Measurements from ENCODE around the gene TUSC2. TPM values are rescaled to one million over a fixed set of nuclear protein-coding genes. Genes with fewer than 3 reads are reported as not detected.

The TUSC2 gene
- total and polyA plus RNA-seq, 9 of the 15 experiments (the other 6 are each of a cell fraction or from before 2014, with no cell fraction given) = 2.8 to 67.5 (median 25.8) TPM

- H3K9me1 ChIP-seq (ENCODE audit: control insufficient read depth, insufficient read depth, low read length) = no peaks in the 10 kb centered on the region
- 17% methylated on average over 4 of the region's 4 CpGs for WGBS (ENCODE audit: insufficient coverage, low coverage, missing lambda C conversion rate)
- H3K79me2 ChIP-seq (ENCODE audit: control insufficient read depth, insufficient read depth, low read length) = peaks cover 28% of the 10 kb centered on the region
- intact Hi-C loops (cut with micrococcal nuclease) = loop anchor here (1.0 to 2.0 kb wide), 3 partner anchors 50 to 136 kb away; no protein-coding TSS in a partner anchor
- no peak overlapping the region for H3K4me3 ChIP-seq
- no peaks in the 10 kb centered on the region for H4K20me1 ChIP-seq (replicated peaks; ENCODE audit: control insufficient read depth, insufficient read depth, low read length)
- peaks cover 30% of the 10 kb centered on the region; the same call in 1 of the 3 replicates for H3K36me3 ChIP-seq (ENCODE audit: control insufficient read depth, insufficient read depth, low read length)
- H3K9ac ChIP-seq (ENCODE audit: insufficient read depth in 1 of 2, low read depth in 2 of 2, low read length in 2 of 2) = peak overlapping the region in 1 of 2 experiments; percentile 24; a peak in 1 of 4 replicates
- peak; percentile 40 to 86 (median 64) for DNase-seq (ENCODE audit: extremely low read depth in 1 of 4, low spot score in 3 of 4)
- CTCF ChIA-PET (ENCODE audit: low intra/inter-chr PET ratio) = interaction anchor here (1.4 to 2.1 kb wide), 2 partner anchors 50 to 97 kb away, joined by 6 read pairs; no protein-coding TSS in a partner anchor
- in situ Hi-C loops (cut with MboI) = no loop called here
- POLR2A ChIA-PET = interaction anchor here (0.6 to 1.2 kb wide), 4 partner anchors 11 to 30 kb away, joined by 3 to 4 read pairs (median 3); partner anchors contain the start of gene HYAL1
- H3K27ac ChIP-seq (ENCODE audit: extremely low read depth, low read depth, low read length) = peak overlapping the region; percentile 33; the same call in 1 of the 3 replicates
- no peak overlapping the region; the same call in 1 of the 2 replicates for H2AFZ ChIP-seq (ENCODE audit: low read depth, low read length)
- FAIRE-seq = peak; percentile 89
- peaks cover 24 to 52% of the 10 kb centered on the region in 2 experiments; a peak in 4 of 5 replicates for H3K4me1 ChIP-seq (replicated peaks in 1 of 2; ENCODE audit: control insufficient read depth in 2 of 2, insufficient read depth in 2 of 2, low read length in 2 of 2)
- no peaks in the 10 kb centered on the region for H3K9me3 ChIP-seq (replicated peaks; ENCODE audit: control insufficient read depth, insufficient read depth, low read depth, low read length)
- H3K27me3 ChIP-seq (ENCODE audit: control insufficient read depth in 2 of 2, insufficient read depth in 2 of 2, low read length in 2 of 2) = no peaks in the 10 kb centered on the region
- H3K4me2 ChIP-seq (ENCODE audit: insufficient read depth, low read length) = no peak overlapping the region
- ATAC-seq = peak; percentile 70
- no TSS peak for BruUV-seq (replicated peaks)
- TF ChIP-seq ZNF239 (CRISPR knock-in tag; IDR thresholded peaks at IDR 0.05) (no peak), HMGN3 (IDR thresholded peaks at IDR 0.05; ENCODE audit: borderline replicate concordance, extremely low read depth, insufficient read length, low read depth, low read length) (no peak), DIDO1 (tag; IDR thresholded peaks at IDR 0.05; ENCODE audit: low read depth) (no peak), MED1 (CRISPR knock-in tag; IDR thresholded peaks at IDR 0.05; ENCODE audit: borderline replicate concordance) (no peak), ZNF764 (CRISPR knock-in tag; IDR thresholded peaks at IDR 0.05; ENCODE audit: low read depth) (no peak), FOS (IDR thresholded peaks at IDR 0.05; ENCODE audit: extremely low read depth, insufficient read length) (no peak), ELF4 (CRISPR knock-in tag; IDR thresholded peaks at IDR 0.05) (no peak), ZBTB12 (CRISPR knock-in tag; IDR thresholded peaks at IDR 0.05) (no peak), MAFF (IDR thresholded peaks at IDR 0.05; ENCODE audit: low read length) (no peak), ZBTB43 (CRISPR knock-in tag; IDR thresholded peaks at IDR 0.05) (no peak), JUNB (CRISPR knock-in tag; conservative IDR thresholded peaks at IDR 0.05) (no peak), SIX5 (IDR thresholded peaks at IDR 0.05; ENCODE audit: borderline replicate concordance in 1 of 2, insufficient read depth in 1 of 2, low read depth in 1 of 2, low read length in 2 of 2) (no peak), PKNOX1 (IDR thresholded peaks at IDR 0.05) (no peak), ZFPM2 (CRISPR knock-in tag; IDR thresholded peaks at IDR 0.05) (no peak), MTA2 (IDR thresholded peaks at IDR 0.05; ENCODE audit: low read depth) (no peak), ZNF212 (CRISPR knock-in tag; IDR thresholded peaks at IDR 0.05) (no peak), ZBTB9 (CRISPR knock-in tag; IDR thresholded peaks at IDR 0.05) (no peak), POLR2B (IDR thresholded peaks at IDR 0.05; ENCODE audit: low read depth, partially characterized antibody) (no peak)
These were observed 3.5 kb downstream of the TUSC2 start for GRCh38 chr3:50324351-50325112.
